HepG2 (cell line): Measurements from ENCODE around the gene BTF3L4. TPM values are rescaled to one million over a fixed set of nuclear protein-coding genes. Genes with fewer than 3 reads are reported as not detected.

Experiments used
- AHR ChIP-seq: IDR thresholded peaks from 2 replicates; pipeline ENCODE4 v1.6.1; 2018; ENCODE audit warnings: missing genetic modification reagents, missing compliant biosample characterization
- ARNT ChIP-seq: fragments of 450-650 bp; IDR thresholded peaks from 2 replicates; pipeline ENCODE4 v1.6.1; 2017
- ATF7-NPFF ChIP-seq: sonication (generic); formaldehyde crosslinking; IDR thresholded peaks from 2 replicates; pipeline ENCODE4 v1.8.1; 2023; ENCODE audit warnings: mild to moderate bottlenecking, low read depth, missing genetic modification reagents, moderate library complexity
- CENPT ChIP-seq: sonication (generic); formaldehyde crosslinking; IDR thresholded peaks from 2 replicates; pipeline ENCODE4 v1.8.0; 2022; ENCODE audit warnings: low read depth, mild to moderate bottlenecking, moderate library complexity, missing genetic modification reagents
- GATAD2A ChIP-seq: IDR thresholded peaks from 2 replicates; pipeline ENCODE4 v1.6.1; 2016
- HOXA7 ChIP-seq: sonication (generic); formaldehyde crosslinking; IDR thresholded peaks from 2 replicates; pipeline ENCODE4 v1.8.1; 2022; ENCODE audit warnings: mild to moderate bottlenecking, missing genetic modification reagents, moderate library complexity
- KMT2B ChIP-seq: IDR thresholded peaks from 2 replicates; pipeline ENCODE4 v1.6.1; 2016; ENCODE audit warnings: missing genetic modification reagents, missing compliant biosample characterization
- NFATC3 ChIP-seq: sonication (generic); formaldehyde crosslinking; IDR thresholded peaks from 2 replicates; pipeline ENCODE4 v1.5.1; 2020; ENCODE audit warnings: mild to moderate bottlenecking, missing genetic modification reagents
- ONECUT2 ChIP-seq: sonication (generic); formaldehyde crosslinking; IDR thresholded peaks from 2 replicates; pipeline ENCODE4 v1.4.0; 2020; ENCODE audit warnings: missing genetic modification reagents
- RAD51 ChIP-seq: fragments of 450-650 bp; IDR thresholded peaks from 2 replicates; pipeline ENCODE4 v1.6.1; 2016; ENCODE audit warnings: borderline replicate concordance
- SMAD9 ChIP-seq: sonication (generic); formaldehyde crosslinking; IDR thresholded peaks from 2 replicates; pipeline ENCODE4 v1.5.1; 2020; ENCODE audit warnings: mild to moderate bottlenecking, missing genetic modification reagents
- SP140L ChIP-seq: sonication (generic); formaldehyde crosslinking; IDR thresholded peaks from 2 replicates; pipeline ENCODE4 v1.4.0; 2020; ENCODE audit warnings: missing genetic modification reagents, borderline replicate concordance
- STAG1 ChIP-seq: sonication (generic); formaldehyde crosslinking; IDR thresholded peaks from 2 replicates; pipeline ENCODE4 v1.4.0; 2020; ENCODE audit warnings: missing genetic modification reagents
- U2AF1 ChIP-seq: fragments of 200-400 bp; formaldehyde crosslinking; optimal IDR thresholded peaks from 2 replicates; pipeline ENCODE3; 2017; ENCODE audit warnings: mild to moderate bottlenecking, low read depth, low read length
- ZBTB42 ChIP-seq: sonication (generic); formaldehyde crosslinking; IDR thresholded peaks from 2 replicates; pipeline ENCODE4 v1.5.0; 2020; ENCODE audit warnings: mild to moderate bottlenecking, missing genetic modification reagents
- ZNF674 ChIP-seq: sonication (generic); formaldehyde crosslinking; IDR thresholded peaks from 2 replicates; pipeline ENCODE4 v1.5.0; 2020; ENCODE audit warnings: low read depth, mild to moderate bottlenecking, missing genetic modification reagents
- ZNF7 ChIP-seq: IDR thresholded peaks from 2 replicates; pipeline ENCODE4 v1.6.1; 2016; ENCODE audit warnings: missing biosample characterization, missing genetic modification reagents
- ZNF782 ChIP-seq: sonication (generic); formaldehyde crosslinking; IDR thresholded peaks from 2 replicates; pipeline ENCODE4 v1.4.0; 2020; ENCODE audit warnings: missing genetic modification reagents, mild to moderate bottlenecking, borderline replicate concordance
- ZNF816 ChIP-seq: sonication (generic); formaldehyde crosslinking; IDR thresholded peaks from 2 replicates; pipeline ENCODE4 v1.8.0; 2022; ENCODE audit warnings: missing genetic modification reagents, mild to moderate bottlenecking, borderline replicate concordance
- ZSCAN30 ChIP-seq: sonication (generic); formaldehyde crosslinking; IDR thresholded peaks from 2 replicates; pipeline ENCODE4 v1.5.0; 2020; ENCODE audit warnings: mild to moderate bottlenecking, missing genetic modification reagents
- ZZZ3 ChIP-seq: sonication (generic); formaldehyde crosslinking; IDR thresholded peaks from 2 replicates; pipeline ENCODE4 v1.4.0; 2020; ENCODE audit warnings: missing genetic modification reagents, mild to moderate bottlenecking, borderline replicate concordance
- polyA plus RNA-seq, 8 experiments: library from polyadenylated mRNA; depleted of rRNA in 3 of 8; stranded (reverse) in 7 of 8; unstranded in 1 of 8; fragments of >200 nt; fragmentation: Illumina TruSeq in 4 of 8; extraction: Trizol in 4 of 8; gene quantifications; 2 replicates each; pipeline versions ENCODE4 v1.2.1 to v1.2.3, GENCODE V29; 2011 to 2016; ENCODE audit warnings: low read depth in 4 of 8, missing spikeins in 1 of 8, mixed read lengths in 1 of 8; ENCODE audit not compliant: insufficient read depth in 1 of 8
- total RNA-seq, 5 experiments: library from RNA; depleted of rRNA; stranded (reverse); fragments of >200 nt; fragmentation: Illumina TruSeq; extraction: Trizol; gene quantifications; 2 replicates each; pipeline ENCODE4 v1.2.3, GENCODE V29; 2016; ENCODE audit warnings: low read depth in 1 of 5
- TF ChIP-seq, protein P1 (sequence below): sonication (generic); formaldehyde crosslinking; IDR thresholded peaks from 2 replicates; pipeline ENCODE4 v1.5.0; 2020; ENCODE audit warnings: missing genetic modification reagents
- TF ChIP-seq, protein P2 (sequence below): sonication (generic); IDR thresholded peaks from 2 replicates; pipeline ENCODE4 v1.6.1; 2016; ENCODE audit warnings: low read depth, borderline replicate concordance
- TF ChIP-seq, protein P3 (sequence below): sonication (generic); formaldehyde crosslinking; IDR thresholded peaks from 2 replicates; pipeline ENCODE4 v1.4.0; 2020; ENCODE audit warnings: missing genetic modification reagents
- TF ChIP-seq, protein P4 (sequence below): conservative IDR thresholded peaks from 2 replicates; pipeline ENCODE4 v1.6.1; 2018; ENCODE audit warnings: missing genetic modification reagents

Gene BTF3L4
- total and polyA plus RNA-seq, 2 of the 13 experiments (the other 11 are each of a cell fraction or from before 2014, with no cell fraction given), result 59.0 to 74.3 TPM

DNA sequence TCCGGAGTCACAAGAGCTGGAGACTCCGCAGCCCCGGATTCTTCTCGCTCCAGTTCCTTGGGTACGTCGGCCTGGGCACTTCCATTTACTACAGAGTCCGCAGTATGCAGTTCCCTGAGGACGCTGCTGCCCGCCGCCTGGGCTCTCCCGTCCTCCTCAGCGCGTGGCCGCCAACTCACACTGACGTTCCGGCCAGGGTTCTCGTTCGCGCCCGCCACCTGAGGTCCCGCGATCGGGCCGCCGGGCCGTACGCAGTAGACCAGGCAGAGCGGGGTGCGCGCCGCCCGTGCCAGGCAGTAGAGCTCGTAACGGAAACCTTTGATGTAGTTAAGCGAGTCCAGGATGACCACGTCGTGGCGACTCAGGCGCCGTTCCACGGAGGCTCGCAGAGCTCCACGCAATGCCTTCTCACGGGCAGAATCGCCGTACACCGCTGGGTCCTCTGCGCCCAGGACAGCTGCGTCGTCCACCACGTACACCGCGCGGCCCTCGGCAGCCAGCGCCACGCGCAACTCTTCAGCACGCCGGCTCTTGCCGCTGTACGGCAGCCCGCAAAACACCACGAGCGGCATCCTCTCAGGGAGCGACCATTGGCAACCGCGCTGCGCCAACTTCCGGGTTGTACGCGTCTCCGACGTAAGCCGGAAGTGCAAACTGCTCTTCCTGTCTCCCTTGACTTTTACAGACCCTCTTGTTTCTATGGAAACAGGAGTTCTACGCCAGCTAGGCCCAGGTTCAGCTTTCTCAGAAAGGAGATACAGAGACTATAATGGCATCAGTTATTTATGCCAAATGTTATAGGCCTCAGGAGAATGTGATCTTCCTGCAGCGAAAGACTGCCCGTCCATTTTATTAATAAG lies 22.7 kb upstream of the BTF3L4 start, which contains the start of gene KTI12 (continued):
- TF ChIP-seq ZZZ3 (peak; percentile 23; the same call in 1 of the 2 replicates), STAG1 (CRISPR knock-in tag) (no peak), ZNF7 (CRISPR knock-in tag) (no peak), ZBTB42 (no peak), U2AF1 (no peak), ZNF816 (CRISPR knock-in tag) (no peak), AHR (CRISPR knock-in tag) (0 out of 2 replicates have a peak, but pooled peaks have one; percentile 59), HOXA7 (CRISPR knock-in tag) (no peak), CENPT (0 out of 2 replicates have a peak, but pooled peaks have one; percentile 39), ZNF674 (no peak), ARNT (no peak), ATF7-NPFF (CRISPR knock-in tag) (peak; percentile 70), RAD51 (no peak), ZNF782 (no peak; the same call in 1 of the 2 replicates), SP140L (CRISPR knock-in tag) (no peak), ZSCAN30 (CRISPR knock-in tag) (no peak), GATAD2A (CRISPR knock-in tag) (no peak; the same call in 1 of the 2 replicates), NFATC3 (CRISPR knock-in tag) (no peak), ONECUT2 (CRISPR knock-in tag) (no peak), SMAD9 (no peak), KMT2B (peak; percentile 93)
- TF ChIP-seq, protein P1, sequence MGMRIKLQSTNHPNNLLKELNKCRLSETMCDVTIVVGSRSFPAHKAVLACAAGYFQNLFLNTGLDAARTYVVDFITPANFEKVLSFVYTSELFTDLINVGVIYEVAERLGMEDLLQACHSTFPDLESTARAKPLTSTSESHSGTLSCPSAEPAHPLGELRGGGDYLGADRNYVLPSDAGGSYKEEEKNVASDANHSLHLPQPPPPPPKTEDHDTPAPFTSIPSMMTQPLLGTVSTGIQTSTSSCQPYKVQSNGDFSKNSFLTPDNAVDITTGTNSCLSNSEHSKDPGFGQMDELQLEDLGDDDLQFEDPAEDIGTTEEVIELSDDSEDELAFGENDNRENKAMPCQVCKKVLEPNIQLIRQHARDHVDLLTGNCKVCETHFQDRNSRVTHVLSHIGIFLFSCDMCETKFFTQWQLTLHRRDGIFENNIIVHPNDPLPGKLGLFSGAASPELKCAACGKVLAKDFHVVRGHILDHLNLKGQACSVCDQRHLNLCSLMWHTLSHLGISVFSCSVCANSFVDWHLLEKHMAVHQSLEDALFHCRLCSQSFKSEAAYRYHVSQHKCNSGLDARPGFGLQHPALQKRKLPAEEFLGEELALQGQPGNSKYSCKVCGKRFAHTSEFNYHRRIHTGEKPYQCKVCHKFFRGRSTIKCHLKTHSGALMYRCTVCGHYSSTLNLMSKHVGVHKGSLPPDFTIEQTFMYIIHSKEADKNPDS (CRISPR knock-in tag), result no peak
- TF ChIP-seq, protein P2, sequence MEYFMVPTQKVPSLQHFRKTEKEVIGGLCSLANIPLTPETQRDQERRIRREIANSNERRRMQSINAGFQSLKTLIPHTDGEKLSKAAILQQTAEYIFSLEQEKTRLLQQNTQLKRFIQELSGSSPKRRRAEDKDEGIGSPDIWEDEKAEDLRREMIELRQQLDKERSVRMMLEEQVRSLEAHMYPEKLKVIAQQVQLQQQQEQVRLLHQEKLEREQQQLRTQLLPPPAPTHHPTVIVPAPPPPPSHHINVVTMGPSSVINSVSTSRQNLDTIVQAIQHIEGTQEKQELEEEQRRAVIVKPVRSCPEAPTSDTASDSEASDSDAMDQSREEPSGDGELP, result no peak
- TF ChIP-seq, protein P3, sequence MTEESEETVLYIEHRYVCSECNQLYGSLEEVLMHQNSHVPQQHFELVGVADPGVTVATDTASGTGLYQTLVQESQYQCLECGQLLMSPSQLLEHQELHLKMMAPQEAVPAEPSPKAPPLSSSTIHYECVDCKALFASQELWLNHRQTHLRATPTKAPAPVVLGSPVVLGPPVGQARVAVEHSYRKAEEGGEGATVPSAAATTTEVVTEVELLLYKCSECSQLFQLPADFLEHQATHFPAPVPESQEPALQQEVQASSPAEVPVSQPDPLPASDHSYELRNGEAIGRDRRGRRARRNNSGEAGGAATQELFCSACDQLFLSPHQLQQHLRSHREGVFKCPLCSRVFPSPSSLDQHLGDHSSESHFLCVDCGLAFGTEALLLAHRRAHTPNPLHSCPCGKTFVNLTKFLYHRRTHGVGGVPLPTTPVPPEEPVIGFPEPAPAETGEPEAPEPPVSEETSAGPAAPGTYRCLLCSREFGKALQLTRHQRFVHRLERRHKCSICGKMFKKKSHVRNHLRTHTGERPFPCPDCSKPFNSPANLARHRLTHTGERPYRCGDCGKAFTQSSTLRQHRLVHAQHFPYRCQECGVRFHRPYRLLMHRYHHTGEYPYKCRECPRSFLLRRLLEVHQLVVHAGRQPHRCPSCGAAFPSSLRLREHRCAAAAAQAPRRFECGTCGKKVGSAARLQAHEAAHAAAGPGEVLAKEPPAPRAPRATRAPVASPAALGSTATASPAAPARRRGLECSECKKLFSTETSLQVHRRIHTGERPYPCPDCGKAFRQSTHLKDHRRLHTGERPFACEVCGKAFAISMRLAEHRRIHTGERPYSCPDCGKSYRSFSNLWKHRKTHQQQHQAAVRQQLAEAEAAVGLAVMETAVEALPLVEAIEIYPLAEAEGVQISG, result peak; percentile 83
- TF ChIP-seq, protein P4, sequence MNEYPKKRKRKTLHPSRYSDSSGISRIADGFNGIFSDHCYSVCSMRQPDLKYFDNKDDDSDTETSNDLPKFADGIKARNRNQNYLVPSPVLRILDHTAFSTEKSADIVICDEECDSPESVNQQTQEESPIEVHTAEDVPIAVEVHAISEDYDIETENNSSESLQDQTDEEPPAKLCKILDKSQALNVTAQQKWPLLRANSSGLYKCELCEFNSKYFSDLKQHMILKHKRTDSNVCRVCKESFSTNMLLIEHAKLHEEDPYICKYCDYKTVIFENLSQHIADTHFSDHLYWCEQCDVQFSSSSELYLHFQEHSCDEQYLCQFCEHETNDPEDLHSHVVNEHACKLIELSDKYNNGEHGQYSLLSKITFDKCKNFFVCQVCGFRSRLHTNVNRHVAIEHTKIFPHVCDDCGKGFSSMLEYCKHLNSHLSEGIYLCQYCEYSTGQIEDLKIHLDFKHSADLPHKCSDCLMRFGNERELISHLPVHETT (CRISPR knock-in tag), result no peak
